Subcutaneous abdominal adipose tissue (tissue), 5 donors: ENCODE results near the gene USH1C.
A peak's percentile ranks its signal among the peaks of the same experiment; 100 is the strongest.

Experiments
- H3K27ac ChIP-seq: one replicate; pipeline ENCODE4 v1.7.0; 2013; ENCODE audit warnings: low read depth, mild to moderate bottlenecking, inconsistent platforms, low read length, moderate library complexity
- H3K27me3 ChIP-seq, 5 donors: one replicate each; pipeline ENCODE4 v1.7.0; 2013; ENCODE audit warnings: low read length in 5 of 5, inconsistent platforms in 1 of 5; ENCODE audit not compliant: control insufficient read depth in 5 of 5, insufficient read depth in 4 of 5
- H3K36me3 ChIP-seq, 5 donors: one replicate each; pipeline ENCODE4 v1.7.0; 2013; ENCODE audit warnings: low read length in 5 of 5; ENCODE audit not compliant: control insufficient read depth in 5 of 5, insufficient read depth in 5 of 5
- H3K4me1 ChIP-seq, 5 donors: one replicate each; pipeline ENCODE4 v1.7.0; 2013; ENCODE audit warnings: low read length in 5 of 5, mild to moderate bottlenecking in 3 of 5, moderate library complexity in 1 of 5; ENCODE audit not compliant: control insufficient read depth in 5 of 5, insufficient read depth in 5 of 5
- H3K4me3 ChIP-seq, 5 donors: one replicate each; pipeline ENCODE4 v1.7.0; 2013; ENCODE audit warnings: low read length in 5 of 5, low read depth in 1 of 5
- H3K9ac ChIP-seq, 5 donors: one replicate each; pipeline ENCODE4 v1.7.0; 2013; ENCODE audit warnings: low read length in 5 of 5, mild to moderate bottlenecking in 4 of 5, moderate library complexity in 3 of 5
- H3K9me3 ChIP-seq, 5 donors: one replicate each; pipeline ENCODE4 v1.7.0; 2013; ENCODE audit warnings: low read length in 5 of 5; ENCODE audit not compliant: control insufficient read depth in 5 of 5
- donor health status: healthy.
- donor health status: healthy.
- donor health status: healthy.
- donor health status: healthy.
- donor health status: healthy.

Gene USH1C

DNA sequence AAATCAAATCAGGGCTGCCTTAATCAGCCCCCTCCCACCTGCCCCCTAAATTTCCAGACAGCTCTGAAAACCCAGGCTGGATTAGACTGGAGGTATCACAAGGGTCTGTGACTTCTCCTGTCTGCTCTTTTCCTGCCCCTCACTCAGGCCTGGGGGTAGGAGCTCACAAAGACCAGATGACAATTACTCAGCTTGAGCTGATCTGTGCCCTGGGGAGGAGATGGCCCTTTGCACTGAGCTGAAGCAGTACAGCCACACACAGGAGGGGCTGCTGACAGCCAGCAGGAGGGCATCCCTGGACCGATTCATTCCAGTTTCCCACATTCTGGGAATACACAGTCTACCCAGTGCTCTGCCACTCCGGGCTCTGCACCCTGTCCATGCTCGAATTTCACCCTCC is 71.7 kb downstream of the USH1C start:
- H3K36me3 ChIP-seq: no peaks in the 10 kb centered on the region
- peaks cover 0 to 10% (median 8%) of the 10 kb centered on the region in 5 donors for H3K4me1 ChIP-seq
- no peak overlapping the region for H3K4me3 ChIP-seq
- peaks cover 0 to 4% (median 0%) of the 10 kb centered on the region in 5 donors for H3K9me3 ChIP-seq
- peaks cover 13 to 43% (median 34%) of the 10 kb centered on the region in 5 donors for H3K27me3 ChIP-seq
- H3K9ac ChIP-seq: no peak overlapping the region
- no peak overlapping the region for H3K27ac ChIP-seq

DNA sequence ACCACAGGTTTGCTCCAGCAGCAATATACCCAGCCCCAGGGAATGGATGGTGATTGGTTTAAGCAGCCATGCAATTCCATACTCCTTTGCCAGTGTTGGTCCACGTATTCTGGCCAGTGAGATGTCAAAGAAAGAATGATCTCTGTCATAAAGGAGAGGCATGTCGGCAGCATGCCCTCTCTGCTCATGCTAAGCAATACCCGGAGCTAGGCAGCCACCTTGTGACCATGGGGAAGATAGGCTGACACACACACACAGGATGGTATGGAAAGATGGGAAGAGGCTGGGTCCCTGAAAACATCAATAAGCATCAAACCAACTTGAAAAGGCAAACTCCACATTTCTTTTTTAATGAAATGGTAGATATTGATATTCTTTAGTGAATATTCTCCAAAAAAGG is 72.7 kb downstream of the USH1C start:
- no peak overlapping the region for H3K9ac ChIP-seq

DNA sequence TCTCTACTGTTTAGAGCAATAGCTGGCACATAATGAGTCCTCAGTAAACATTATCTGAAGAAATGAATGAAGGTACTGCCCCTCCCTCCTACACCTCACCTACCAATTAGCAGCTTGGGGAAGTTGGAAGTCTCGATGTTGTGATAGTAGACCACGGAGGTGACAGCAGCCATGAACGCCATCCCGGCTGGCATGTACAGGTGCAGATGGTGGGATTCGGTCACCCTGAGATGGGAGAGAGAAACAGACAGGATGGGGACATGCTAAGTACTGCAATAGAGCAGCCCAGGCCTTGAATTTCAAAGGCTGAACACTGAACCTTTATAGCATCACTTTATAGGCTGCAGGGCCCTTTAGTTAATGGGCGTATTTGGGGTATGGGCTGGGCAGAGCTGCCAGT is 74.2 kb downstream of the USH1C start:
- Histone ChIP-seq H3K4me3 (no peak overlapping the region), H3K27me3 (peaks cover 0 to 22% (median 13%) of the 10 kb centered on the region in 5 donors), H3K27ac (no peak overlapping the region)

More for the DNA sequence above, 72.7 kb downstream of the USH1C start:
- Histone ChIP-seq H3K4me1 (peaks cover 0 to 9% (median 6%) of the 10 kb centered on the region in 5 donors), H3K9me3 (peaks cover 0 to 4% (median 0%) of the 10 kb centered on the region in 5 donors), H3K27ac (no peak overlapping the region), H3K27me3 (peaks cover 12 to 37% (median 27%) of the 10 kb centered on the region in 5 donors), H3K4me3 (no peak overlapping the region), H3K36me3 (no peaks in the 10 kb centered on the region)

DNA sequence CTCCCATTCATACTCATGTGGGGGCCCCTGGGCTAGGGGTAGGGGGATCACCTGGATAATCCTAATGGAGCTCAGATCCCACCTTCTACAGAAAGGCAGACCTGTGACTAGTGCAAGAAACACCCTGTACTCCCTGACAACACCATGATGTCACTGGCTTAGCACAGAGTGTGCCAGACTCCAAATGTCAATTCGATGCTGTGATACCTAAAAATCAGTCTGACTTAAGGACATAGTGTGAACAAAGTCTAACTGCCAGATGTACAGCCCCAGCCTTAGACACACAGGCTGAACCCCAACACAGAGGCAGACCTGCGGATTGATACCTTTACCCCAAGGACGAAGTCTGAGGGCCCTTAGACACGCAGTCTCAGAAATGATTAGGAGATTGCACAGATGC is 76.1 kb downstream of the USH1C start:
- H3K9me3 ChIP-seq: peaks cover 0 to 4% (median 0%) of the 10 kb centered on the region in 5 donors
- H3K4me1 ChIP-seq: no peaks in the 10 kb centered on the region
- no peak overlapping the region for H3K9ac ChIP-seq
- H3K36me3 ChIP-seq: no peaks in the 10 kb centered on the region
- H3K27me3 ChIP-seq: peaks cover 0 to 7% (median 3%) of the 10 kb centered on the region in 5 donors
- H3K27ac ChIP-seq: no peak overlapping the region
- no peak overlapping the region for H3K4me3 ChIP-seq

More for the DNA sequence above, 74.2 kb downstream of the USH1C start:
- Histone ChIP-seq H3K4me1 (no peaks in the 10 kb centered on the region), H3K9ac (no peak overlapping the region), H3K36me3 (no peaks in the 10 kb centered on the region), H3K9me3 (peaks cover 0 to 4% (median 0%) of the 10 kb centered on the region in 5 donors)

DNA sequence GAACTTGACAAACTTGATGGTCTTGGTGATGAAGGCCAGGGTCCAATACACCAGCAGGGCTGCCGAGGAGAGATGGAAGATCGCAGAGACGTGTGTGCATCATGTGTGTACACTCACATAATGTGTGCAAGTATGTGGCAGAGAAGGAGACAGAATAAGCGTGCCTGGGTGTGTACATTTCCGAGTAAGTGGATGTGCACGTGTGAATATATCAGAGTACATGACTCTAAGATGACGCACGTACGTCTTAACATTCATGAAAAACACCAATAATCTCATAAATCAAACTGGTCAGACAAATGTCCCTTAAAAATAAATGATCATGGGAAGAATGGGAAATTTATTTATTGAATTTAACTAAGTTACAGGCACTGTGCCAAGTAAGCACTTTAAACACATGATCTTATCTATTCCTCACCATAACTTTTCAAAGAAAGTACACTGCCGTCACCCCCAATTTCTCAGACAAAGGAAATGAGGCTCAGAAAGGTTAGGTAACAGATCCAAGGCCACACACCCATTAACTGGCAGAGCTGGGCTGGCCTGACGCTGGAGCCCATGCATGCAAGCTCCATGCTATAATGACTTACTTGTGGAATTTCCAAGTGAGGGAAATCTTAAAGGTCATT is 80.6 kb downstream of the USH1C start:
- no peaks in the 10 kb centered on the region for H3K36me3 ChIP-seq
- H3K9me3 ChIP-seq: no peaks in the 10 kb centered on the region
- peaks cover 0 to 15% (median 11%) of the 10 kb centered on the region in 5 donors for H3K4me1 ChIP-seq
- H3K27ac ChIP-seq: no peak overlapping the region
- no peak overlapping the region for H3K9ac ChIP-seq
- peaks cover 0 to 3% (median 0%) of the 10 kb centered on the region in 5 donors for H3K27me3 ChIP-seq
- H3K4me3 ChIP-seq: no peak overlapping the region

DNA sequence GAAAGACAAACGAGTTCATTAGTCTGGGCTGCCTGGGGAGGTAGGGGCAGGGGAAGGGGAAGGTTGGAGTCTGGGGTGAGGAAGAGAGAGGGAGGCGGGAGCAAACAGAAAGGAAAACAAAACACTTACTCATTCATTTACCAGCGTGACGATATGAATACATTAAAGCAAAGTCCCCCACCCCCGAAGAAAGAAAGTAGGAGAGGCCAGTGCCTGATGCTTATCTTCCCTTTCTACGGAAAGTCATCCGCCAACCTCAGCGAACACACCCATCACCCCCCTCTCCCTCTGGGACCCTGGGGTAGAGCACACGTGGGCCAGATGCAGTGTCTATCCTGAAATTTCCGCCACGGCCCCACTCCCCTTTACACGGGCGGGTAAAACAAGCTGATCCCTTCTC is 81.3 kb downstream of the USH1C start:
- H3K27ac ChIP-seq: no peak overlapping the region
- no peaks in the 10 kb centered on the region for H3K36me3 ChIP-seq
- H3K9me3 ChIP-seq: no peaks in the 10 kb centered on the region
- H3K4me3 ChIP-seq: no peak overlapping the region
- peaks cover 0 to 3% (median 0%) of the 10 kb centered on the region in 5 donors for H3K27me3 ChIP-seq
- no peak overlapping the region for H3K9ac ChIP-seq
- H3K4me1 ChIP-seq: peaks cover 2 to 22% (median 18%) of the 10 kb centered on the region in 5 donors

DNA sequence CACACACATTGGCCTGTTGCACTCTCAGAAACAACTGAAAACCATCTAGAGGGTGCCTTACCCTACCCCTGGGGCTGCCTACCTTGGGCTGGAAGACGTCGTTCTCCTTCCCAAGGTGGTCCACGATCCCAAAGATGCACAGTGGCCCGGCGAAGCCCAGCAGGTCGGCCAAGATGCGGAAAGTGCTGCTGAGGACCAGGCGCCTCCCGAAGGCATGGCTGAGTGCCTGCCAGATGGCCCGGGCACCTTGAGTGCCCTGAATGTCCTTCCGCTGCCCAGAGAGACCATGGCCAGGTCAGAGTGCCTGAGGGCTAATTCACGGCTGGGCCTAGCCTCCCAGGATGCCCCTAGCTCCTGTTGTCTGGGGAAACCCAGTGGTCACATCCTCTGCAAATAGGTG is 83.8 kb downstream of the USH1C start:
- Histone ChIP-seq H3K9me3 (no peaks in the 10 kb centered on the region), H3K9ac (no peak overlapping the region), H3K36me3 (no peaks in the 10 kb centered on the region), H3K27ac (no peak overlapping the region), H3K27me3 (peaks cover 0 to 5% (median 0%) of the 10 kb centered on the region in 5 donors), H3K4me1 (peaks cover 7 to 29% (median 25%) of the 10 kb centered on the region in 5 donors), H3K4me3 (no peak overlapping the region)

DNA sequence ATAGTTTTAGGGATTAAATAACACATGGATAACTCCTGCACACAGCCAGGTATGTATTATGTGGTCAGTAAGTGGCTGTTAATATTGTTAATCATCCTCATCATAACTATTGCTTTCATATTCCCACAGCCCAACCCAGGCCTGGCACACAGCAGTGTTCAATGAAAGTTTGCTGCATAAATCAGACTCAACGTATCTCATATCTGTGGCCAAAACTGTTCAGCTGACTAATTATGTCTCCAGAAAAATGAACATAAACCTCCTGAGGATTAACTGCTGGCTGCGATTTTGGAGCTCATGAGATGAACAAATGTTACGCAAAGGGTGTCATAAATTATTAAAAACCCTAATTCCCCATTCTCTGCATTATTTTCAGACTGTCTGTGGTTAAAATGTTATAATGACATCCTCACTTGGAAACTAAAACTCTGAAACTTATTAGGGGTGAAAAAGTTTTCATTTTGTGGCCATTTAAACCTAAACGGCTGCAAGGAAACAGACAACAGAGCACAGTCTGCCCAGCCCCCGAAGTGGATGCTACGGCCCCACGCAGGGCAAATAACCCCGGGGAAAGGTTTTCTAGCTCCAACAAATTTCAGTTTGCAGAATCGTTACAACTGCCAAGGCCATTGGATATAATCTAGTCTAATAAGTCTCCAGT is 84.8 kb downstream of the USH1C start:
- H3K27me3 ChIP-seq: peaks cover 0 to 5% (median 0%) of the 10 kb centered on the region in 5 donors
- H3K27ac ChIP-seq: no peak overlapping the region
- no peaks in the 10 kb centered on the region for H3K36me3 ChIP-seq
- no peak overlapping the region for H3K9ac ChIP-seq
- no peak overlapping the region for H3K4me3 ChIP-seq
- no peaks in the 10 kb centered on the region for H3K9me3 ChIP-seq
- H3K4me1 ChIP-seq: peaks cover 7 to 29% (median 25%) of the 10 kb centered on the region in 5 donors

DNA sequence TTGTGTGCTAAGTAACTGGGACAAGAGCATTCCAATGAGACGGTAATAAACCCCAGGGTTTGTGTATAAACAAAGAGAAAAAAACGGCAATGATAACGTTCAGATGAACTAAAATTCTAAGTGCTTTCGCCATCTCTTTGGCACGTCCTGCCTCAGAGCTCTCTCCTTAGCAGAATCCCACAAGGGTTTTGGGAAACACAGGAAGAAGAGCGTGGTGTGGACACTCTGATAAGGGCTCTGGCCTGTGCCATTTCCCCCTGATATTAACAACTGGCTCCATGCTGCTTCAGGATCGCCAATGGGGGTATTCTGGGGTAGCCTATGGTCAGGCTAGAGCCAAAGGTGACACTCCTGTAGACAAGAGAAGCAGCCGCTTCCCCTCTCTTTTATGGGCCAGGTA is 85.9 kb downstream of the USH1C start:
- peaks cover 0 to 7% (median 0%) of the 10 kb centered on the region in 5 donors for H3K27me3 ChIP-seq
- no peak overlapping the region for H3K9ac ChIP-seq
- H3K4me1 ChIP-seq: peaks cover 7 to 29% (median 25%) of the 10 kb centered on the region in 5 donors
- no peaks in the 10 kb centered on the region for H3K9me3 ChIP-seq
- H3K27ac ChIP-seq: peak overlapping the region; percentile 32
- H3K4me3 ChIP-seq: no peak overlapping the region
- no peaks in the 10 kb centered on the region for H3K36me3 ChIP-seq
